Neural crest cell (in vitro differentiated cells): Measurements from ENCODE around the gene ZNF70. TPM values are rescaled to one million over a fixed set of nuclear protein-coding genes. Genes with fewer than 3 reads are reported as not detected.

Experiments used
- DNase-seq: peaks from one replicate; pipeline ENCODE4 v3.0.0; 2021; ENCODE audit warnings: low read depth, mixed read lengths, low spot score
- H3K27ac Mint-ChIP-seq: one replicate; pipeline ENCODE4 v1.8.0; 2021; ENCODE audit warnings: mild to moderate bottlenecking, mixed read lengths; ENCODE audit not compliant: unreplicated experiment
- H3K27me3 Mint-ChIP-seq: 2 replicates; pipeline ENCODE4 v1.8.0; 2021; ENCODE audit warnings: low read depth, mild to moderate bottlenecking, mixed read lengths
- H3K36me3 Mint-ChIP-seq: 2 replicates; pipeline ENCODE4 v1.8.0; 2021; ENCODE audit warnings: low read depth, mild to moderate bottlenecking, mixed read lengths
- H3K4me1 Mint-ChIP-seq: 2 replicates; pipeline ENCODE4 v1.8.0; 2021; ENCODE audit warnings: mixed read lengths
- H3K4me3 Mint-ChIP-seq: one replicate; pipeline ENCODE4 v1.8.0; 2021; ENCODE audit warnings: mild to moderate bottlenecking, mixed read lengths
- H3K9me3 Mint-ChIP-seq: 2 replicates; pipeline ENCODE4 v1.8.0; 2021; ENCODE audit warnings: mixed read lengths
- total RNA-seq: library from RNA; stranded (reverse); gene quantifications from 2 replicates; pipeline ENCODE4 v1.2.1, GENCODE V29; 2021
- TF ChIP-seq, protein P1 (sequence below): fragments of 200-600 bp; sonication (generic); conservative IDR thresholded peaks from 2 replicates; pipeline ENCODE4 v1.5.0; 2021; ENCODE audit warnings: antibody characterized with exemption, mild to moderate bottlenecking

Gene ZNF70
- total RNA-seq, 1 donor from 2014 or later, result 11.4 TPM

DNA sequence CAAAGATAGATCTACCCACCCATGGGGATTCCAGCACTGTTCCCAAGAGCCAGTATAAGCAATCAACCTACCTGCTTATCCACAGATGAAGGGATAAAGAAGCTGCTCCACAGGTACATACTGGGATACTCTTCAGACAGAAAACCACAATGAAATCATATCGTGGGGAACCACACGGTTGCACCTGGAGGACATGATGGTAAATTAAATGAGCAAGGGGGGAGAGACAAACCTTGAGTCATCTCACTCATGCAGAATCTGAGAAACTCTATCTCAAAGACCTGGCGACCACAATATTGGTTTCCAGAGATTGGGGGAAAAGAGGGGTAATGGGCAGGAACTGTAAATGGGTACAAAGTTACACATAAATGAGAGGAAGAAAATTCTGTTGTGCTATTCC is 45.6 kb downstream of the ZNF70 start:
- H3K36me3 Mint-ChIP-seq, result peaks cover 45% of the 10 kb centered on the region
- no peak for DNase-seq
- H3K9me3 Mint-ChIP-seq, result no peaks in the 10 kb centered on the region
- TF ChIP-seq, protein P1, sequence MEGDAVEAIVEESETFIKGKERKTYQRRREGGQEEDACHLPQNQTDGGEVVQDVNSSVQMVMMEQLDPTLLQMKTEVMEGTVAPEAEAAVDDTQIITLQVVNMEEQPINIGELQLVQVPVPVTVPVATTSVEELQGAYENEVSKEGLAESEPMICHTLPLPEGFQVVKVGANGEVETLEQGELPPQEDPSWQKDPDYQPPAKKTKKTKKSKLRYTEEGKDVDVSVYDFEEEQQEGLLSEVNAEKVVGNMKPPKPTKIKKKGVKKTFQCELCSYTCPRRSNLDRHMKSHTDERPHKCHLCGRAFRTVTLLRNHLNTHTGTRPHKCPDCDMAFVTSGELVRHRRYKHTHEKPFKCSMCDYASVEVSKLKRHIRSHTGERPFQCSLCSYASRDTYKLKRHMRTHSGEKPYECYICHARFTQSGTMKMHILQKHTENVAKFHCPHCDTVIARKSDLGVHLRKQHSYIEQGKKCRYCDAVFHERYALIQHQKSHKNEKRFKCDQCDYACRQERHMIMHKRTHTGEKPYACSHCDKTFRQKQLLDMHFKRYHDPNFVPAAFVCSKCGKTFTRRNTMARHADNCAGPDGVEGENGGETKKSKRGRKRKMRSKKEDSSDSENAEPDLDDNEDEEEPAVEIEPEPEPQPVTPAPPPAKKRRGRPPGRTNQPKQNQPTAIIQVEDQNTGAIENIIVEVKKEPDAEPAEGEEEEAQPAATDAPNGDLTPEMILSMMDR, result no peak
- no peak overlapping the region for H3K27ac Mint-ChIP-seq
- no peak overlapping the region for H3K4me3 Mint-ChIP-seq
- H3K4me1 Mint-ChIP-seq, result peaks cover 3% of the 10 kb centered on the region
- no peaks in the 10 kb centered on the region for H3K27me3 Mint-ChIP-seq

DNA sequence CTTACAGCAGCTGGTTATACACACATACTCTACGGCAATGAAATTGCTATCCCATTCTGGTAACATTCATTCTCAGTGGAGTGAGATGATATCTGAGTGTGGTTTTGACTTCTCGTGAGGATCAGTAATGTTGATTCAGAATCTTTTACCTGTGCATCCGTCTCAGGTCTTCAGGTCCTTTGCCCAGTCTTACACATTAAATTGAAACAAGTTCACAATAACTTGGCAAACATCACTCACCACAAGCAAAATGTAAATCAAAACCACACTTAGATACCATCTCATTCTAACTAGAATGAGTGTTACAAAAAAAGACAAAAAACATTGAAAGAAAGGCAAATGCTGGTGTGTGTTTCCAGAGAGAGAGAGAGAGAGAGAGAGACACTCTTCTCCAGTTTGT is 46.1 kb downstream of the ZNF70 start:
- no peak for DNase-seq
- Mint-ChIP-seq H3K27ac (no peak overlapping the region), H3K9me3 (no peaks in the 10 kb centered on the region), H3K36me3 (peaks cover 48% of the 10 kb centered on the region), H3K4me1 (peaks cover 3% of the 10 kb centered on the region), H3K4me3 (no peak overlapping the region), H3K27me3 (no peaks in the 10 kb centered on the region)
- TF ChIP-seq, protein P1, result no peak

DNA sequence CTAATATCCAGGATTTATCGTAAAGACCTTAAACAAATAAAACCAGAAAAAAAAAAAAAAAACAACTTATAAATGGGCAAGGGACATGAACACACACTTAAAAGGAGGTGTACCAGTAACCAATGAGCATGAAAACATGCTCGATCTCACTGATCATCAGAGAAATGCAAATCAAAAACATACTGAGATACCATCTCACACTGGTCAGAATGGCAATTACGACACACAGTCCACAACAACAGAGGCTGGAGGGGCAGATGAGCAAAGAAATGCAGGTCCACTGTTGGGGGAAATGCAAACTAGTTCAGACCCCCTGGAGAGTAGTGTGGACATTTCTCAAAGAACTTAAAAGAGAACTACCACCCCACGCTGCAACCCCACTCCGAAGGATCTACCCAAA is 46.9 kb downstream of the ZNF70 start:
- Mint-ChIP-seq H3K27me3 (no peaks in the 10 kb centered on the region), H3K4me1 (peaks cover 3% of the 10 kb centered on the region), H3K27ac (no peak overlapping the region), H3K36me3 (peaks cover 44% of the 10 kb centered on the region), H3K9me3 (no peaks in the 10 kb centered on the region), H3K4me3 (no peak overlapping the region)
- no peak for DNase-seq
- TF ChIP-seq, protein P1, result no peak

DNA sequence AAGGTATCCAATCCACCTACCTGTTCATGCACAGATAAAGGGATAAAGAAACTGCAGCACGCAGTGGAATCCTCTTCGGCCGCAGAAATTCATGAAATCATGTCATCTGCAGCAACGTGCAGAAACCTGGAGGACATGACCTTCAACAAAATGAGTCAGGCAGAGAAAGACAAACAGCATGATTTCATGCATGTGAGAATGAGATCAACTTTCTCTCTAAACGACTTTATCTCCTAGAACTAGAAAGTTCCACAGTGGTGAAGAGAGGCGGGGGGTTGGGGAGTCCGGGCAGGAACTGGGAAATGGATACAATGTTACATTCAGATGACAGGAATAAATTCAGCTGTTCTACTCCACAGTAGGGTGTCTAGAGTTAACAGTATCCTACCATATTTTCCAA is 50.2 kb downstream of the ZNF70 start:
- no peaks in the 10 kb centered on the region for H3K27me3 Mint-ChIP-seq
- H3K4me1 Mint-ChIP-seq, result peaks cover 3% of the 10 kb centered on the region
- H3K36me3 Mint-ChIP-seq, result peaks cover 34% of the 10 kb centered on the region
- no peaks in the 10 kb centered on the region for H3K9me3 Mint-ChIP-seq
- no peak for DNase-seq
- H3K4me3 Mint-ChIP-seq, result no peak overlapping the region
- TF ChIP-seq, protein P1, result no peak
- H3K27ac Mint-ChIP-seq, result no peak overlapping the region

DNA sequence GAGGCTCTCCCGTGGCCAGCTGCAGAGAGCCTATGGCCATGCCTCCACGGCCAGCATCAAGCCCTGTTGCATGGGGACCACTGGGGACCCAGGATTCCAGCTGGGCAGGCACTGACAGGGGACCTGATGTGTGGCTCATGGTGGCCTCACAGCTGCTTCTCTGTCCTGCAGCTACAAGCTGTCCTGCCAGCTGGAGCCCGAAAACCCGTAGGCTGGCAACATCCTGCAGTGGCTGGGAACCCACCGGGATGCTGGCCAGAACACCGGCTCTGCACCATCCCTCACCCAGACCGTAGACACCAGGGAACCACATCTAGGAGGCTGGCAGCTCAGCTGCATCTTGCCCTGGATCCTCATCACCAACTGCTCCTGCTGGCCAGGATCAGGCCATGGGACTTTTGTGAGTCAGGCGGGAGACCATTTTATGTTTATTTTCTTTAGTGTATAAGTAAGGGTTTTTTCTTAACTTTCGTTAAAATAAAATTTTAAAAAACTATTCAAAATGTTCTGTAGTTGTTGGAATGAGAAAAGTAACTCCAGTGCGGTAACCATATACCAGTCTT is 52.2 kb downstream of the ZNF70 start:
- TF ChIP-seq, protein P1, result no peak
- H3K36me3 Mint-ChIP-seq, result peaks cover 17% of the 10 kb centered on the region
- H3K27me3 Mint-ChIP-seq, result no peaks in the 10 kb centered on the region
- peaks cover 3% of the 10 kb centered on the region for H3K4me1 Mint-ChIP-seq
- no peak overlapping the region for H3K4me3 Mint-ChIP-seq
- no peak for DNase-seq
- H3K9me3 Mint-ChIP-seq, result no peaks in the 10 kb centered on the region
- H3K27ac Mint-ChIP-seq, result no peak overlapping the region
